ENCODE results near the gene GARIN5B.

GARIN5B gene

DNA sequence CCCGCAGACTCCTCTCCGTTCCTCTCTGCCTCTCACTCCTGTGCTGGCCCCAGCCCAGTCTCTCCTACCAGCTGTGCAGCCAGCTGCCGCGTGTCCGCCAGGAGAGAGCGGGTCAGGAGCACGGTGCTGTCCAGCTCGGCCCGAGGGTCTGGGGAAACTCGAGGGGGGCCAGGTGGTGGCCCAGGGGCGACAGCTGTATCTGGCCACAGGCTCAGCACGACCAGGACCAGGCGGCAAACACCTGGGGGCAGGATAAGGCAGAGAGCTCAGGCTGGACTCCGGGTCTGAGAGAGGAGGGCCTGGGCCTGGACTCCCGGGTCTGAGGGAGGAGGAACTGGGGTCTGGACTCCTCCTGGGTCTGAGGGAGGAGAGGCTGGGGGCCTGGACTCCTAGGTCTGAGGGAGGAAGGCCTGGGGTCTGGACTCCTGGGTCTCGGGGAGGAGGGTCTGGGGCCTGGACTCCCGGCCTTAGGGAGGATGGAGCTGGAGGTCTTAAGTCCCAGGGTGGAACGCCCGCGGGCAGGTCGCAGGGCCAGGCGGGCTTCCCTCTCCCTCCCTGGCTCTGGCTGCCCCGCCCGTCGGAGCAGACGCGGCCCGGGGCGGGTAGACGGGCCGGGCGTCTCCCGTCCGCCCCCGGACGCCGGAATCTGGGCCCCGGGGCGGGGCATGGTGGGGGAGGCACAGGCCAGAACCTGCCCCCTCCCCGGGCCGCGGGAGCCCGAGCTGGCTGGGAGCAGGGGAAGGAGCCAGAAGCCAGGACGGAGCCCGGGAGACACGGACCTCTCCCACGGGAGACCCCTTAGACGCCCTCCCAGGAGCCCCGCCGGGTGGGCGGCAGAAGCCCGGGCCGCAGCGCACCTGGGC, 5.9 kb upstream of the GARIN5B start:
- DNase-seq, result no peak

DNA sequence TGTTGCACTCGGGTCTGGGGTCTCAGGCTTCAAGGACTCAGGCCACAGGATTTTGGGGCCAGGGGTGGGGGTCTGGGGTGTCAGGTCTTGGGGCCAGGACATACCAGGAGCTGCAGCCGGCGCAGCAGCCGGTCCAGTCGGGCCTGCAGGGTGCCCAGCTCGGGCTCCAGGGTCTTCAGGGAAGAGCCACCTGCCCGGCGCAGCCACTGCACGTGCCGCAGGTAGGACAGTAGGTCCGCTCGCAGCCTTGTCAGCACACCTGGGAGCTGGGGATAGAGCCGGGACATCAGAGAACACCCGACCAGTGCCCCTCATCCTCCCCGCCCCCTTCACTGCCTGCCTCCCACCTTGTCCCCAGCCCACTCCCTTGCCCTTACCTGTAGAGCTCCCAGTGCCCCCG, 5.0 kb upstream of the GARIN5B start:
- no peak for DNase-seq

- no peak for DNase-seq
Observed at GRCh38 chr19:55366790-55367189, 3.7 kb upstream of the GARIN5B start.

DNA sequence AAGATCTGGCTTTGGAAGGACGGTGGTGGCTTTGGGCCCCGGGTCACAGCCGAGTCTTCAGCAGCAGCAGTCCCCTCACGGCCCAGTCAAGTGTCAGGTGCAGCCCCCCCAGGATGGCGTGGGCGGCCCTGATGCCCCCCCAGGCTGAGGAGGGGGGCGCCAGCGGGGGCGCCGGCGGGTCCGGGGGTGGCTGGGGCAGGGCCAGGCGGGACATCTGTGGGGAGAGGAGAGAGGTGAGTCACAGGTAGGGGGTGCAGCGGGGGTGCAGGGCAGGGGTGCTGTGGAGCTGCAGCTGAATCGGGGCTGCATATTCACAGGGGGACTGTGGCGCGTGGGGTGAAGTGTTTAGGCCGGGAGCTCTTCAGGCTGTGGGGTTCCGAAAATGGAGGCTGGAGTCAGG, 2.9 kb upstream of the GARIN5B start:
- no peak for DNase-seq

GRCh38 chr19:55365245-55365644, 2.2 kb upstream of the GARIN5B start:
- no peak for DNase-seq

GRCh38 chr19:55362174-55362989, 678 bp downstream of the GARIN5B start:
- DNase-seq, result no peak

GRCh38 chr19:55360902-55361301, 2.2 kb downstream of the GARIN5B start:
- no peak for DNase-seq

DNA sequence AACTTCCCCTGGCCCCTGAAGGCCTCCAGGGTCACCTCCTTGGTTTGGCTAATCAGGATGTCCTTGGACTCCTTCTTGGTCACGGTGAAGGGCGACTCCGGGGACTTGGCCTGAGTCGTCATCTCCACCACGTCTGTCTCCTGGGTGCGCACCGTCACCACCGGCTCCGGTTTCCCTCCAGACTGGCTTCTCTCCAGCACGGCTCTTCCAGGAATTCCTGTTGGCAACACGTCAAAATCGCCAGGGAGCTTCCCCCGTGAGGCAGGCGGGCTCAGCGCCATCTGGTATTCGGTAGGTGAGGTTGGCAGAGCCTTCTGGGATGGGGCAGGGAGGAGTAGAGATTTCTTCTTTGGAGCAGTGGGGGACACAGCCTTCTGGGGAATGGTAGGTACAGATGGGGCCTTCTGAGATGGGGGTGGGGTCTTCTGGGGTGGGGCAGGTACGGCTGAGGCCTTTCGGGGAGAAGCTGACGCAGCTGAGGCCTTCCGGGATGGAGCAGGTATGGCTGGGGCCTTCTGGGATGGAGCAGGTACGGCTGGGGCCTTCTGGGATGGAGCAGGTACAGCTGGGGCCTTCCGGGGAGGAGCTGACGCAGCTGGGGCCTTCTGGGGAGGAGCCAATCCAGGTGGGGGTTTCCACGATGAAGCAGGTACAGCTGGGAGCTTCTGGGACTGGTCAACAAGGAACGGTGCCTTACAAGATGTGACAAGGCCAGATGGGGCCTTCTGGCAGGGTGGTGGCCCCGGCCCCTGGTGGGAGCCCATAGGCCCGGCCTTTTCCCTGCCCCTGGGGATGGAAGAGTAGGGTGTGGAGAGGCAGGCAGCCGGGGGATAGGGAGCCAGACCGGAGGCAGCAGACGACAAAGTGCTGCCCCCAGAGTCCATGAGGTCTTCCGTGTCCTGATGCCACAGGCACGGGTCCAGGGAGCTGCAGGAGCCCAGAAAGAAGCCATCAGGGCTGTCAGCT, 3.8 kb downstream of the GARIN5B start:
- peak; percentile 51 for DNase-seq

DNA sequence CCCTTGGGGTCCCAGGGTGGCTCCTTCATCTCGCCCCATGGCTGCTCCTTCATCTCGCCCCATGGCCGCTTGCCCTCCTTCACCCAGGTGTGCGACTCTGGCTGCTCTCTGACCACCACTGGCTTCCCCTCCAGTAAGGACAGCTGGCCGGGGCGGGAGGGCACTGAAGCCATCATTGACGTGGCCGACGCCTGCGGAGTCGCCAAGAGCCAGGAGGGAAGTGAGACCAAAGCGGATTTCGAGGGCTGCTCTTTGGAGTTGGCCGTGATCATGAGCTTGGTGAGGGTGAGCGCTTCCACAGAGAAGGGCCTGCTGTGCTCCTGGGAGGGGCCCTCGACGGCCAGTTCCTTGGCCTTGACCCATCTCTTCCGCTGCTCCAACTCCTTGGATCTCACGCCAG, 4.6 kb downstream of the GARIN5B start:
- DNase-seq, result no peak

GRCh38 chr19:55355213-55355821, 7.7 kb downstream of the GARIN5B start:
- no peak for DNase-seq

- DNase-seq, result no peak
Observed at GRCh38 chr19:55354698-55355212, 8.3 kb downstream of the GARIN5B start, which contains the start of gene COX6B2. Gene COX6B2, minus strand, starts transcription at chr19:55354719. Its CDS starts 198 bp downstream, at chr19:55354521.

- DNase-seq, result peak; percentile 44
Observed at GRCh38 chr19:55353803-55354697, 9.0 kb downstream of the GARIN5B start.

DNA sequence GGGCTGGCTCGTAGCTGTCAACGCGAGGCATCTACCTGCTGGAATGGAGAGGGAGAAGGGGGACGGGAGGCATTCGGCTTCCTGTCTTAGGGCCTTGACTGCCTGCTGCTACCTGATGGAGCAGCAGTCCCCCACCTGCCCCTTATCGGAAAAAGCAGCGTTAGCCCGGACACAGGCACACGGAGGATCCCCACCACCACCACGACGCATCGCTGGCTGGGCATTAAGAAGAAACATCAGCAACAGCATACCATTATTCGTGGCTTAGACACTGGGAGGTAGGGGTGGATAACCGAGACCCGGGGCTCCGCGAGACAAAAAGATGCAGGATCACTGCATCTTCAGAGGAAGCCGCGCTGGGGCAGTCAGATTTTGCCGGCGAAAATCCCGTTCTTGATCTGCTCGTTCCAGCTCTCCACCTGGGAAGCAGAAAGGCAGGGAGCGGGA, 9.7 kb downstream of the GARIN5B start:
- DNase-seq, result no peak

DNA sequence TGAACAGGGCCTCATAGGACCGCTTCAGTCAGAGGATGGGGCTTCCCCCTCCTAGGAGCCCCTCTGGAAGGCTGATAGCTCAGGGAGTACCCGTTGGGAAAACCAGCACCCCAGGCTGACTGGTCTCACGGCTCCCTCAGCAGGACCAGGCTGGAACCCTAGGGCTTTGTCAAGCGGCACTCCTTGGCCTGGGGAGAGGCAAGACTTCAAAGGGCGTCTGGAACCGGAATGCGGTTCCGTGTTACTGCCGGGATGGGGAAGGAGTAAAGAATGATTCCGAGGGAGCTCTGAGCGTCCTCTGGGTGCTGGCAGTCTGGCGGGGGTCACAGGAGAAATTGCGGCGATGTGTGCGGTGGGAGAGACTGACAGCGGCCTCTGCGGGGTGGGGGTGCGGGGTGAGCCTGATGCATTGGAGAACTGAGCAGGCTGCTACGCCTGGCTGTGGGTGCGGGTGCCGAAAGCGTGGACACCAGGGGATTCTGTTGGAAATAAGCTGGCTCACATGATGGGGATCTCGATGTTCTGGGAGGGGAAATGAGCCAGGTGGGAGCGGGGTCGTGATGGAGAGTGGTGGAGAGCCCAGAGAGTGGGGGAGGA, 10.4 kb downstream of the GARIN5B start:
- no peak for DNase-seq

- DNase-seq, result no peak
Observed at GRCh38 chr19:55352040-55352439, 11.0 kb downstream of the GARIN5B start.

DNA sequence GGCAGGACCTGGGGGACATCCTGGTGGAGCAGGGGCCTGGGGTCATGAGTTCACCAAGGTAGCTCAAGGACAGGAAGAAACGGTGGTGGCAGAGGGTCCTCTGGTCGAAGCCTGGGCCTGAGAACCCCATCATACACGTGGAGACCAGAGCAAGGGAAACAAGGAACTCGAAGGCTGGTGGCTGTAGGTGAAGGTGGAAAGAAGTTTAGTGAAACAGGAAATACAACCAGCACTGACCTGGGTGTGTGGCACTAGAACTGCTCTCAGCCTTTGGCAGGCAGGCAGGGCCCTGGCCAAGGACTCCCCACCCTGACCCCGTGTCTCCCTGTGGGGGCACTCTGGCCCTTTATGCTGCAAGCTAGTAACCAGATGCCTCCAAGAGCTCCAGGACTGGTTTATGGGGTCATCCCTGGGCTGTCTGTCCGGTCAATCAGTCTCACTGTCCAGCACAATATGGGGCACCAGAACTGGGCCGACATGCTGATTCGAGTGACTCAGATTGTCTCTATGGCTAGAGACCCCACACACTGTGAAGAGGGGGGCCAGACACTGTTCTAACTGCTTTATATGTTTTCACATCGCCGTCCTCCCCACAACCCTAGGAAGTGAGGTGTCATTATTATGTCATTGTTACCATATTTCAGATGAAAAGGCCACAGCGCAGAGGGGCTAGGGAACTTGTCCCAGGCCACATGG, 12.3 kb downstream of the GARIN5B start:
- DNase-seq, result no peak

DNA sequence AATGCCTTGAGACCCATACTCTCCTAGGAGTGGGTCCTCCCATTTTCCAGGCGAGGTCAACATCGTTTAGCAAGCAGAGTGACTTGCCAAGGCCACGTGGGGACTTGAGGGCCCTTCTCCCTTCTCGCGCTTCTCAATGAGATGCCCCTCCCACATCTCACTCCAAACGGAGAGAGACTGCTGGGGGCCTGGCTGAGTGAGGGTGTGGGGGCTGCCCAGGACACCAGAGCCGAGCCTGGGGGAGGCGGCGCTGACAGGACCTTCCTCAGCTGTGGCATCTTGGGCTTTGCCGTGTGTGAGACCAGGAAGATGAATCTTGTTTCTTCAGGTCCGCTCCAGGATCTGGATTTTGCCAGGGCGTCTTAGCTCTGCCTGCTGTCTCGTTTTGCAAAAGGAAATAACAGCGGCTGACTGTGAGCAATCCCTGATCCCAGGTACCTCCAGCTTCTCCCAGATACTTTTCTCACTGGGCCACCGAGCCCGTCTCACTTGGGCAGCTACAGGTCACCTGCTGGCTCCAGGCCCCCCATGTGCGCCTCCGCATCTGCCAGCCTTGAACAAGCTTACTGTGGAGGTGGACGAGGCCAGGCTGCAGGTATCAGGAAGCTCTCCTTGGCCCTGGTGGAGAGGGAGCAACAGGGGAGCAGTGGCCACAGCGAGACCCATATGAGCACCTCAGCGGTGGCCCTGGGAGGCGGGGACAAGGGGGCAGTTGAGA, 14.6 kb downstream of the GARIN5B start:
- no peak for DNase-seq

DNA sequence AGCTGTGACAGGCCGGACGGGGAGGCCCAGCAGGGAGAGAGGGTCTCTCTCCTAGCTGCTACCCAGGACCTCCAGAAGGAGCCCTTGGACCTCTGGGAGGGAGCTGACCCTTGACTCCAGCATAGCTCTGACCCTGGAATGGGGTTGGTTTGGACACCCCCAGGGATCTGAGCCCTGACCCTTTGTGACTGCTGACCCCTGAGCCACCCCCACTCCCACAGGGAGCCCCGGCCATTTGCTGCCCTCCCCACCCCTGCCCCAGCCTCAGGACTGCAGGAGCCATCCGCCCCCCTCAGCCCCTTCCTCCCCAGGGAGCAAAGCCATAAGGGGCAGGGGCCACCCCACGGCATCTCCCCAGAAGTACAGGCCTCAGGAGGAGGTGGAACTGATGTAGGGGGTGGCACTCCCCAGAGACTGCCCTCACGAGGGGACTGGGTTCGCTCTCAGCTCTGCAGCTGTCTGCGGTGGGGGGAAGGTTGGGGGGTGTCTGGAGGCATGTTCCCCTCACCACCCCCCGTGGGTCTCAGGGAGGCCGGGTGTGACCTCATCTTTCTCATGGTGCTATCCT, 15.5 kb downstream of the GARIN5B start:
- DNase-seq, result no peak

Data from NCI-H1105 (cell line).